Panc1 (cell line): ENCODE results near the gene CD34. TPM values are rescaled to one million over a fixed set of nuclear protein-coding genes. Genes with fewer than 3 reads are reported as not detected.

Experiments
- ATAC-seq: fragments of 200-7000 bp; cut with Tn5 transposase; 2 replicates; pipeline ENCODE4 v1.9.1; 2020; ENCODE audit warnings: mild to moderate bottlenecking, moderate library complexity
- BruUV-seq: library from RNA; stranded (reverse); fragments of 400-500 nt; replicated peaks from 2 replicates; lab custom pipeline; 2021; lab: Mats Ljungman, UMichigan
- CTCF ChIA-PET: fragments of 300-600 bp; sonication (Branson Sonifier 250); formaldehyde crosslinking; loops from one replicate; lab custom pipeline; 2022; ENCODE audit warnings: antibody characterized with exemption; lab: Charles Lee
- POLR2A ChIA-PET: fragments of 300-600 bp; sonication (Branson Sonifier 250); formaldehyde crosslinking; loops from one replicate; lab custom pipeline; 2022; ENCODE audit warnings: antibody characterized with exemption; lab: Charles Lee
- DNase-seq: peaks from one replicate; pipeline ENCODE4 v3.0.0-alpha.2; 2010; ENCODE audit warnings: low read depth, low spot score
- H3K27ac ChIP-seq: 2 replicates; pipeline ENCODE4 v1.5.1; 2011; ENCODE audit warnings: mild to moderate bottlenecking, low read length, inconsistent platforms
- H3K27me3 ChIP-seq: fragments of 200-500 bp; sonication (Bioruptor generic); 2 replicates; pipeline ENCODE4 v1.6.0; 2014; ENCODE audit warnings: low read length, inconsistent platforms; ENCODE audit not compliant: control insufficient read depth, insufficient read depth
- H3K36me3 ChIP-seq: fragments of 200-500 bp; sonication (Bioruptor generic); 2 replicates; pipeline ENCODE4 v1.5.1; 2014; ENCODE audit warnings: inconsistent platforms, mild to moderate bottlenecking, low read length, moderate library complexity; ENCODE audit not compliant: control insufficient read depth, insufficient read depth
- H3K4me1 ChIP-seq: 2 replicates; pipeline ENCODE4 v1.5.1; 2011; ENCODE audit warnings: inconsistent platforms, mild to moderate bottlenecking, low read length, moderate library complexity; ENCODE audit not compliant: control insufficient read depth, insufficient read depth
- H3K4me3 ChIP-seq, 2 experiments: 2 replicates each; pipeline ENCODE4 v1.5.1; 2011 to 2012; ENCODE audit warnings: low read depth in 2 of 2, low read length in 2 of 2, mild to moderate bottlenecking in 2 of 2, inconsistent platforms in 1 of 2, moderate library complexity in 1 of 2
- H3K9me3 ChIP-seq: fragments of 200-500 bp; sonication (Bioruptor generic); 2 replicates; pipeline ENCODE4 v1.5.1; 2014; ENCODE audit warnings: low read depth, mild to moderate bottlenecking, inconsistent platforms, low read length, moderate library complexity; ENCODE audit not compliant: control insufficient read depth, insufficient read depth
- POLR2AphosphoS5 ChIP-seq: IDR thresholded peaks from 2 replicates; pipeline ENCODE4 v1.6.1; 2012; ENCODE audit warnings: mild to moderate bottlenecking, low read depth, low read length, moderate library complexity
- SIN3A ChIP-seq: IDR thresholded peaks from 2 replicates; pipeline ENCODE4 v1.6.1; 2012; ENCODE audit warnings: low read depth, mild to moderate bottlenecking, low read length, moderate library complexity, borderline replicate concordance; ENCODE audit not compliant: insufficient read depth
- TCF7L2 ChIP-seq: IDR thresholded peaks from 2 replicates; pipeline ENCODE4 v1.6.1; 2011; ENCODE audit warnings: mild to moderate bottlenecking, low read depth, low read length, inconsistent platforms
- in situ Hi-C: cut with HindIII; loops from 2 replicates; pipeline ENCODE4 v1.10.0; 2016; ENCODE audit warnings: low sequenced_read_pairs, low pct_unique_long_range_greater_than_20kb
- intact Hi-C: fragments of 100-400 bp; cut with micrococcal nuclease; formaldehyde crosslinking; loops from one replicate; pipeline ENCODE4 v1.10.0; 2022; ENCODE audit not compliant: unreplicated experiment
- total RNA-seq: library from RNA; stranded (reverse); gene quantifications from one replicate; pipeline ENCODE4 v1.2.1, GENCODE V29; 2021; ENCODE audit not compliant: unreplicated experiment
- TF ChIP-seq, protein P1 (sequence below): fragments of 450-650 bp; IDR thresholded peaks from 2 replicates; pipeline ENCODE4 v1.5.1; 2017; ENCODE audit warnings: mild to moderate bottlenecking
- TF ChIP-seq, protein P2 (sequence below), 2 experiments: IDR thresholded peaks; 2 replicates each; pipeline ENCODE4 v1.6.1; 2011 to 2012; ENCODE audit warnings: low read depth in 2 of 2, control low read depth in 1 of 2, low read length in 1 of 2, mild to moderate bottlenecking in 1 of 2, moderate library complexity in 1 of 2; ENCODE audit not compliant: insufficient read depth in 1 of 2

CD34 gene
- total RNA-seq, 1 experiment from 2014 or later: 0.15 TPM

DNA sequence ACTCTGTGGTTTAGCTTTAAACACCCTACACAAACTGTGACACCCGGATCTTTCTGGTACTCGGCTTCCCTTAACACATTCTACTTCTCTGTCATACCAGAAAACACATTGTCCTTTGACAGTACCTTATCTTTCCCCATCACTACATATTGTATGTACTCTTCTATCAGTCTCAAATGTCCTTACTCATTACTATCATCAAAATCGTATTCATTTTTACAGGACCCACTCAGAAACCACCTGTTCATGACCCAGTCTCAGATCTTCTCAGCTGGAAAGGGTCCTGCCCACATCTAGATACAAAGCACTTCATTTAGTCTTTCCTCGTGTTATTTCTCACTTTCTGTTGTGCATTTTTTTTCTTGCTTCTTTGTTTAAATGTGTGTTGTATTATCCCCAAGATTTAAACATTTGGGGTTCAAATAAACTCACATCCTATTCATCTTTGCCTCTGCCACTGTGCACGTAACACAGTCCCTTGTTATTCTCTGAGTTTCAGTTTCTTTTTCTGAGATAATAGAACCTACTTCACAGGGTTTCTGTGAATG, 27.7 kb downstream of the CD34 start:
- intact Hi-C loops (loop anchor here (5.0 kb wide), 1 partner anchor 364 kb away; no protein-coding TSS in a partner anchor), in situ Hi-C loops (no loop called here)
- ATAC-seq: no peak
- H3K27ac ChIP-seq: no peak overlapping the region
- no peaks in the 10 kb centered on the region for H3K9me3 ChIP-seq
- no peak overlapping the region for H3K4me3 ChIP-seq
- H3K36me3 ChIP-seq: no peaks in the 10 kb centered on the region
- ChIA-PET CTCF (no interaction called here), POLR2A (no interaction called here)
- BruUV-seq: no TSS peak
- no peaks in the 10 kb centered on the region; the same call in 1 of the 2 replicates for H3K27me3 ChIP-seq
- H3K4me1 ChIP-seq: no peaks in the 10 kb centered on the region
- no peak for DNase-seq
- TF ChIP-seq, protein P1, sequence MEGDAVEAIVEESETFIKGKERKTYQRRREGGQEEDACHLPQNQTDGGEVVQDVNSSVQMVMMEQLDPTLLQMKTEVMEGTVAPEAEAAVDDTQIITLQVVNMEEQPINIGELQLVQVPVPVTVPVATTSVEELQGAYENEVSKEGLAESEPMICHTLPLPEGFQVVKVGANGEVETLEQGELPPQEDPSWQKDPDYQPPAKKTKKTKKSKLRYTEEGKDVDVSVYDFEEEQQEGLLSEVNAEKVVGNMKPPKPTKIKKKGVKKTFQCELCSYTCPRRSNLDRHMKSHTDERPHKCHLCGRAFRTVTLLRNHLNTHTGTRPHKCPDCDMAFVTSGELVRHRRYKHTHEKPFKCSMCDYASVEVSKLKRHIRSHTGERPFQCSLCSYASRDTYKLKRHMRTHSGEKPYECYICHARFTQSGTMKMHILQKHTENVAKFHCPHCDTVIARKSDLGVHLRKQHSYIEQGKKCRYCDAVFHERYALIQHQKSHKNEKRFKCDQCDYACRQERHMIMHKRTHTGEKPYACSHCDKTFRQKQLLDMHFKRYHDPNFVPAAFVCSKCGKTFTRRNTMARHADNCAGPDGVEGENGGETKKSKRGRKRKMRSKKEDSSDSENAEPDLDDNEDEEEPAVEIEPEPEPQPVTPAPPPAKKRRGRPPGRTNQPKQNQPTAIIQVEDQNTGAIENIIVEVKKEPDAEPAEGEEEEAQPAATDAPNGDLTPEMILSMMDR: no peak
- TF ChIP-seq TCF7L2 (no peak), POLR2AphosphoS5 (no peak), SIN3A (no peak)
- TF ChIP-seq, protein P2, sequence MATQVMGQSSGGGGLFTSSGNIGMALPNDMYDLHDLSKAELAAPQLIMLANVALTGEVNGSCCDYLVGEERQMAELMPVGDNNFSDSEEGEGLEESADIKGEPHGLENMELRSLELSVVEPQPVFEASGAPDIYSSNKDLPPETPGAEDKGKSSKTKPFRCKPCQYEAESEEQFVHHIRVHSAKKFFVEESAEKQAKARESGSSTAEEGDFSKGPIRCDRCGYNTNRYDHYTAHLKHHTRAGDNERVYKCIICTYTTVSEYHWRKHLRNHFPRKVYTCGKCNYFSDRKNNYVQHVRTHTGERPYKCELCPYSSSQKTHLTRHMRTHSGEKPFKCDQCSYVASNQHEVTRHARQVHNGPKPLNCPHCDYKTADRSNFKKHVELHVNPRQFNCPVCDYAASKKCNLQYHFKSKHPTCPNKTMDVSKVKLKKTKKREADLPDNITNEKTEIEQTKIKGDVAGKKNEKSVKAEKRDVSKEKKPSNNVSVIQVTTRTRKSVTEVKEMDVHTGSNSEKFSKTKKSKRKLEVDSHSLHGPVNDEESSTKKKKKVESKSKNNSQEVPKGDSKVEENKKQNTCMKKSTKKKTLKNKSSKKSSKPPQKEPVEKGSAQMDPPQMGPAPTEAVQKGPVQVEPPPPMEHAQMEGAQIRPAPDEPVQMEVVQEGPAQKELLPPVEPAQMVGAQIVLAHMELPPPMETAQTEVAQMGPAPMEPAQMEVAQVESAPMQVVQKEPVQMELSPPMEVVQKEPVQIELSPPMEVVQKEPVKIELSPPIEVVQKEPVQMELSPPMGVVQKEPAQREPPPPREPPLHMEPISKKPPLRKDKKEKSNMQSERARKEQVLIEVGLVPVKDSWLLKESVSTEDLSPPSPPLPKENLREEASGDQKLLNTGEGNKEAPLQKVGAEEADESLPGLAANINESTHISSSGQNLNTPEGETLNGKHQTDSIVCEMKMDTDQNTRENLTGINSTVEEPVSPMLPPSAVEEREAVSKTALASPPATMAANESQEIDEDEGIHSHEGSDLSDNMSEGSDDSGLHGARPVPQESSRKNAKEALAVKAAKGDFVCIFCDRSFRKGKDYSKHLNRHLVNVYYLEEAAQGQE (IDR thresholded peaks at IDR 0.05; ENCODE audit: insufficient read depth in 1 of 2, low read depth in 2 of 2, low read length in 1 of 2): no peak

DNA sequence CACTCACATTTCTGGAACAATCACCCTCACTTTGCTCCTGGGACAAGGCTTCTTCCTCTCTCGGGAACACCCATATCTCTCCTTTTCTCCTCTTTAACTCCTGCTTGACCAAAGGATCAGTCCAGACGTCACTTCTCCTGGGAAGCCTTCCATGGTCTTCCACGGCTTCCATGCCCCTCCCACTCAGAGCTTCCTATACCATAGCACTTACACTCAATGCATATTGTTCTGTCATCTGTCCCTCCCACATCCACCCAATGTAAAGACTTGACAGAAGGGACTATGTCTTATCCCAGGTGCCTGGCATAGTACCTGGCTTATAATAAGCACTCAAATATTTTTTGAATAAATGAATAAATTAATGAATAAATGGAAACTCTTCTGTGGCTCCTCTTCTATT, 28.2 kb downstream of the CD34 start:
- Histone ChIP-seq H3K9me3 (no peaks in the 10 kb centered on the region), H3K4me1 (no peaks in the 10 kb centered on the region), H3K36me3 (no peaks in the 10 kb centered on the region), H3K27ac (no peak overlapping the region), H3K27me3 (no peaks in the 10 kb centered on the region; the same call in 1 of the 2 replicates), H3K4me3 (no peak overlapping the region)
- intact Hi-C loops: loop anchor here (5.0 kb wide), 1 partner anchor 365 kb away; no protein-coding TSS in a partner anchor
- ChIA-PET CTCF (interaction anchor here (0.5 kb wide), 1 partner anchor 81 kb away, joined by 7 read pairs; no protein-coding TSS in a partner anchor), POLR2A (no interaction called here)
- DNase-seq: no peak
- BruUV-seq: no TSS peak
- no peak for TF ChIP-seq TCF7L2
- TF ChIP-seq, protein P1: no peak
- ATAC-seq: no peak
- in situ Hi-C loops: no loop called here
